ENCODE data around the gene TSACC.

The TSACC gene

GRCh38 chr1:156383023-156383422 is 44.7 kb downstream of the TSACC start:
- DNase-seq (ENCODE audit: low read depth, low spot score): peak; percentile 34
- in situ Hi-C loops (cut with HindIII; ENCODE audit: low sequenced_read_pairs): no loop called here
- no peak overlapping the region for H3K4me3 ChIP-seq (ENCODE audit: low read depth, low read length)
- peak; percentile 96 for TF ChIP-seq CTCF (IDR thresholded peaks at IDR 0.05; ENCODE audit: low read depth, low read length)

- in situ Hi-C loops (cut with HindIII; ENCODE audit: low sequenced_read_pairs): no loop called here
- DNase-seq (ENCODE audit: low read depth, low spot score): no peak
- no peak for TF ChIP-seq CTCF (IDR thresholded peaks at IDR 0.05; ENCODE audit: low read depth, low read length)
- H3K4me3 ChIP-seq (ENCODE audit: low read depth, low read length): no peak overlapping the region
Observed at GRCh38 chr1:156384007-156384406, 45.7 kb downstream of the TSACC start.

GRCh38 chr1:156384658-156385057 is 46.3 kb downstream of the TSACC start:
- no peak overlapping the region for H3K4me3 ChIP-seq (ENCODE audit: low read depth, low read length)
- no peak for DNase-seq (ENCODE audit: low read depth, low spot score)
- in situ Hi-C loops (cut with HindIII; ENCODE audit: low sequenced_read_pairs): no loop called here
- no peak for TF ChIP-seq CTCF (IDR thresholded peaks at IDR 0.05; ENCODE audit: low read depth, low read length)

- peak; percentile 84 for TF ChIP-seq CTCF (IDR thresholded peaks at IDR 0.05; ENCODE audit: low read depth, low read length)
- H3K4me3 ChIP-seq (ENCODE audit: low read depth, low read length): no peak overlapping the region
- DNase-seq (ENCODE audit: low read depth, low spot score): peak; percentile 47
- in situ Hi-C loops (cut with HindIII; ENCODE audit: low sequenced_read_pairs): no loop called here
Observed at GRCh38 chr1:156385534-156386031, 47.3 kb downstream of the TSACC start.

- in situ Hi-C loops (cut with HindIII; ENCODE audit: low sequenced_read_pairs): no loop called here
- no peak for DNase-seq (ENCODE audit: low read depth, low spot score)
- no peak for TF ChIP-seq CTCF (IDR thresholded peaks at IDR 0.05; ENCODE audit: low read depth, low read length)
- no peak overlapping the region for H3K4me3 ChIP-seq (ENCODE audit: low read depth, low read length)
Observed at GRCh38 chr1:156386134-156386901, 48.0 kb downstream of the TSACC start.

GRCh38 chr1:156386949-156387869 is 48.9 kb downstream of the TSACC start:
- no peak overlapping the region for H3K4me3 ChIP-seq (ENCODE audit: low read depth, low read length)
- in situ Hi-C loops (cut with HindIII; ENCODE audit: low sequenced_read_pairs): no loop called here
- DNase-seq (ENCODE audit: low read depth, low spot score): no peak
- no peak for TF ChIP-seq CTCF (IDR thresholded peaks at IDR 0.05; ENCODE audit: low read depth, low read length)
